HG03095 (cell line): ENCODE measurements around the gene ELP2.
A peak's percentile ranks its signal among the peaks of the same experiment; 100 is the strongest.

Experiments used
- ATAC-seq: cut with Tn5 transposase; IDR thresholded peaks from one replicate; pipeline ENCODE4 v1.9.1; 2021; ENCODE audit warnings: moderate library complexity; ENCODE audit not compliant: unreplicated experiment

ELP2 gene

DNA sequence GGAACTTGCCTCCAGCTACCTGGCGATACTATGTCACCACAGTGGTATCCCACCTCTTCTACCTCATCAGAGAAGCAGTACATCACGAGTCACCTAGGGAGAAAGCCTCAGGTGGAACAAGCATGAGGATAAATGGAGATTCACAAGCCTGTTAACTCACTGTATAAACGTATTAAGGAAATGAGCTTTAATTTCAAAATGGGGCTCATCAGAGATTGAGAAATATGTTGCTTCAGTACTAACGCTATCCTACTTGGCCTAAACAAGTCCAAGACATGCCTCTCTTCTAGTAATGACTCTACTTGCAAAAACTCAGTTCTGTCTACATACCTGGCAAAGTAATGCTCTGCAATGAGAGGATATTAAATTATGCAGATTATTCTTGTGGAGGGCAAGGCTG is 4.9 kb upstream of the ELP2 start:
- ATAC-seq = no peak

DNA sequence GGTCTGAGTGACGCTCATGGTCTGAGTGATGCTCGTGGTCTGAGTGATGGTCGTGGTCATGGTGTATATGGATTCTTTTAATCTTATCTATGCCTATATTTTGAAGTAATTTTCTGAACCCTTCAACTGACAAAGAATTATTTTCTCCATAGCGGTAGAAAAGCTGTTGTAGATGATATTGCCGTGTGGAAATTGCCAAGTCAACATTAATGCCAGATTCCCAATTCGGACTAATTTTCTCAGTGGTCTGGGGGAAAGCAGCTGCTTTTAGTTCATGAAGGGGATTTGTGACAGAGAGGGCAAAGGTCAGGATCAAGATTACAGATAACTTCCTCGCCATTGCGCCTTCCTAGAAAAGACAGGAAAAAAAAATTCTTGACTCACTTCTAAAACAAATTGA is 3.0 kb upstream of the ELP2 start:
- no peak for ATAC-seq

DNA sequence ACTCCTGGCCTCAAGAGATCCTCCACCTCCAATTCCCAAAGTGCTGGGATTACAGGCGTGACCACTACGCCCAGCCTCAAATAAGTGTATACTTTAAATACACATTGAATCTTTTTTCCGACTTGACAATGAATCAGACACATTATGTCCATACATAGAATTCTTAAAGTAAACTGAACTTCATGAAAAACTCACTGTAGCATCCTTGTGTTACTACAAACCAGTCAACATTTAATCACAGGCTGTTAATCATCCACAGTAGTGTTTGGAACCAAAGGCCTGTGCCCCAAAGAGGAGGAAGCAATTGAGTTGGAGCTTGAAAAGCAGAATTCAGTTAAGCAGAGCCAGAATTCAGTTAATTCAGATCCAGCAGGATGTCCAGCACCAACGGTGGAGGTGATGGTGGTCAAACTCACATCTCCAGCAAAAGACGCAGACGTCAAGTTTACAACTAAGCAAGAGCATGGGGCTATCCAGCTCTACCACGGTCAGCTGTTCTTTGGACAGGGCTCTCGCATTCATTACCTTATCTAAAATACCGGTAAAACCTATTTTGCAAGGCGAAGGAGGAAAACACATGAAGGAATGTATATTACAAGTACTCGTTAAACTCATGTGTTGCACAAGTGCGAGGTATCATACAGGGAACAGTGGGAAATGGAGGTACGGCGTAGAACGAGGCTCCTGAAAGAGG is 1.7 kb upstream of the ELP2 start:
- ATAC-seq = no peak

DNA sequence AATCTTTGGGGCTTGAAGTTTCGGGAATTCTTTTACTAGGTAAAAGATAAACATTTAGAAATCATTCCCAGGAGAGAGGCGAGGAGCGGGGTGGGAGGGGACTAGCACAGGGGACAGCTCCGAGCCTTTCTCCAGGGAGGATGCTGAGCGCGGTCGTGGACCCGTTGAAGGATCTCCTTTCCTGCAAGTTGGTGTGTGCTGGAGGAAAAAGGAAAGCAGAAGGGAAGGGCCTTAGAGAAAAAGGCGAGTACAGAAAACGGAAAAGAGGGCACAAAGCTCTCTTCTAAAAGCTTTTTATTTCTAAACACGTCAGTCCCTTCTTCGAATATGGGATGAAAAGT is 1.2 kb upstream of the ELP2 start:
- no peak for ATAC-seq

DNA sequence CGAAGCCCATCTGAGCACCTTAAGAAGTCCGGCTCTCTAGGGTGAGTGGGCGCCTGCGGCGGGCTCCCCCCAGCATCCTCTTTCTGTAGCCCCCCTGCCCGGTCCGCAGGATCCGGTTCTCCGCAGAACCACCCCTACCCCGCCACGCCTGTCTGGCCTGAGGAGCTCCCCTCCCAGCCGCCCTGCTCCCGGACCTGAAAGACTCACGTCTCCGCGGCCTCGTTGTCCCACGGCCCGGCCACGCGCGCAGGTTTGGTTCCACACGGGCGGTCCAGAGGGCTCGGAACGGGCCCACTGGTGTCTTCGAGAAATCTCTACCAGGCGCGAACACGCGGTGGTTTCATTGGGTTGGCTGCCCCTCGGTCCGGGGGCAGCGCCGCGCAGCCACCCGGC is 796 bp upstream of the ELP2 start:
- ATAC-seq = peak; percentile 6

DNA sequence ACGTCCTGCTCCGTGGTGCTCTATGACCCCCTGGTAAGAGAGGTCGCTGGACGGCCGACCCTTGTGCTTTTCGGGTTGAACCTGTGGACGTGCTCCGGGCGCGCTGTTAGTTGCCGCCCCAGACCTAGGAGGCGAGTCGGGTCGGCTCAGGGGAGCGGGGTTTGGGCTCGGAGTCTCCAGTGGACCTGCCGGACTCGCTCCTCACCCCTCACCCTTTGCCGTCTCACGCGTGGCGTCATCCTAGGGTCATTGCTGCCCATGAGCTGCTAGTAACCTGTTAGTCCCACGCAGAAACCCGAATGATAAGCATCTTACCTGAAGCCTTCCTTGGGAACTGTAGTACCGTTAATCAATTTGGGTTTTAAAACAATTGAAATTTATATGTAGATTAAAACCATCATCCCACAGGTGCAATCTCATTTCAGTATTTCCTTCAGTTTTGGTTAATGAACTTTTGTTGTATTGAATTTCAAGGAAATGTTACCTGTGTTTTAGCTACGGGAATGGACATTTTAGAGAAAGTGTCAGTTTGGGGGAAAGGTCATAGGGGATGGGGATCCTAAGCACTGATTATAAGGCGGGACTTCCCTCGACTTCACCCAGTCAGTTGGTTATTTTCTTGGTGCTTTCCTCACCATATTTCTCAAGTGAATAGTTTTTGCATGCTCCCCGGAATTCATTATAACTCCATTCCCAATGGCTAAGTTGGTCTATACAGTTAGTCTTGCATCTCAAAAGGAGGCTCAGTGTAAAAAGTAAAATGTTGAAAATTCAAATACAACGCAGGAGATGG is 536 bp downstream of the ELP2 start:
- ATAC-seq = peak; percentile 15

DNA sequence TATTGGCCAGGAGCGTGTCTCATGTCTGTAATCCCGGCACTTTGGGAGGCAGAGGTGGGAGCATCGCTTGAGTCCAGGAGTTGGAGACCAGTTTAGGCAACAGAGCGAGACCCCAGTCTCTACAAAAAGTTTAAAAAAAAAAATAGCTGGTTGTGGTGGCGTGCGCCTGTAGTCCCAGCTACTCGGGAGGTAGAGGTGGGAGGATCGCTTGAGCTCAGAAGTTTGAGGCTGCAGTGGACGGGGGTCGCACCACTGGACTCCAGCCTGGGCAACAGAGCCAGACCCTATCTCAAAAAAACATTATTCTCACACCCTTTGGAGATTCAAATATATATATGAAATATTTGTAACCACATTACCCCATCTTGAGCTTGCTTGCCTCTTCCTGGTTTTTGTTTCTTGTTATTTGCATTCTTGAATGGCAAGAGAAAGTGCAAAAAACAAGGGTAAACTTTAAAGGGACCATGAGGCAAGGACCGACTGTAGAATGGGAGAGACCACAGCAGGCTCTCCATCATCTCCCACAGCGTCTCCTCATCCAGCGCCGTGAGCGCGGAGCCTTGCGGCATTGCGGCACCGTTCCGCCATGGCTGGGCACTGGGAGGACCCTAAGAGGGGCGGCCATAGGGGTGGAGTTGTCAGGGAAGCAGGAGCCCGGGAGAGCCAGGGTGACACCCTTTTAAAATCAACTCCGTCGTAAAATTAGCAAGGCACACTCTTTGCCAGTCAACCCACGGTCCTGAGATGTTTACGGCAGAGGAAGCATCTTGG is 1.4 kb downstream of the ELP2 start:
- ATAC-seq = no peak

DNA sequence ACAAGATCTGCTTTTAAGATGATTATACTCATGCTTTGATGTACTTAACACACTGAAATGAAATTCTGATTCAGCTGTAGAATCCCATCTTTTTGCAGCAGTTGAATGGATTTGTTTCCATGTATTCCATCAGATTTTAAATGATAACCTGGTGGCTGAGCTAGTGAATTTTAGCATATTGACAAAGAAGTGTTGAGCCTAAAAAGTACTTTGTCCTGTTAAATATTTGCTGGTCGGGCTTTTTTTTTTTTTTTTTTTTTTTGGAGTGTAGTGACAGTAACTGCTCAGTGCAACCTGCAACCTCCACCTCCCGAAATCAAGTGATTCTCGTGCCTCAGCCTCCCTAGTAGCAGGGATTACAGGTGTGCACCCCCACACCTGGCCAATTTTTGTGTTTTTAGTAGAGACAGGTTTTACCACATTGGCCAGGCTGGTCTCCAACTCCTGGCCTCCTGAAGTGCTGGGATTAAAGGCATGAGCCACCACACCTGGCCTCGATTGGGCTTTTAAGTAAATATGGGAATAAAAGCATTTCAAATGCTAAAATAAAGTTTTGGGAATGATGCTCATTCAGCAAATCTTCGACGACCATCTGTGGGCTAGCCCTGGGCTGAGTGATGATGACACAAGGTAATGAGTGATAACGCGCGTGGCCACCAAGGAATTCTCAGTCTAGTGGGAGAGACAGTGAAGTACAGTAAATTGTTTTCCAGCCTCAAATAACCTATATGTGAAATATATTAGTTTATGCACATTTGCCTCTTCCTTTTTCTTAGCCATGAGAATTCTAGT is 2.2 kb downstream of the ELP2 start:
- no peak for ATAC-seq

DNA sequence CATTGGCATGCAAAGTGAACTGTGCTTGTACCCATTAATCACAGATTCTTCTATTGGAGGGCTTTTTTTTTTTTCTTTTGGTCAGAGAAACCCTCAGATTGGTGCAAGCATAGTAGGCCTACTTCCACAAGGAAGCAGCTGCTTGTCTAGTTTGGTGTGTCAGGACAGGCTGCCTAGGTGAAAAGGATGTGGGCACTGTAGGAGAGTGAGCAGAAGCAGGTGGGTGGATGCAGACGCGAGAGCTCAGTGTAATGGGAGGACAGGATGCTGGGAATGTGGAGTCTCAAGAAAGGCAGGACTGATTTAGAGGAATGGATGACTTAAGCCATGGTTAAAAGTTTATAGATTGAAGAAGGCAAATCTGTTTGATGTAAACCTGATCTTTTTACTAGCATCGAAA is 3.1 kb downstream of the ELP2 start:
- no peak for ATAC-seq

DNA sequence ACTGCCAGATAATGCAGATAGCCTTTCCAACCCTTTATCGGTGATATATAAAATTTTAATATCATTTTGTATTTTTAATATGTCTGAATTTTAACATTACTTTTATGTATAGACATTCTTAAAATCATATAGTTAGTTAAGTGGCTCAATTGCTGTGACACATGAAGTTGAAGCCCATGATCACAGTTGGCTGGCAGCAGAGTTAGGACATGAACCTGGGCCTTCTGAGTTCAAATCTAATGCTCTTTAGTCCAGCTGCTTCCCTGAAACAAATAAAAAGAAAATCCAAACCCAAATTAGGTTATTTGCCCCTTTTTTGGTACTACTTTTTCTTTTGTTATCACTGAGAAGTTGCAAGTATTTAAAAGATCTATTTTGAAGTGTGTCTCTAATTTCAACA is 5.6 kb downstream of the ELP2 start:
- ATAC-seq = no peak

DNA sequence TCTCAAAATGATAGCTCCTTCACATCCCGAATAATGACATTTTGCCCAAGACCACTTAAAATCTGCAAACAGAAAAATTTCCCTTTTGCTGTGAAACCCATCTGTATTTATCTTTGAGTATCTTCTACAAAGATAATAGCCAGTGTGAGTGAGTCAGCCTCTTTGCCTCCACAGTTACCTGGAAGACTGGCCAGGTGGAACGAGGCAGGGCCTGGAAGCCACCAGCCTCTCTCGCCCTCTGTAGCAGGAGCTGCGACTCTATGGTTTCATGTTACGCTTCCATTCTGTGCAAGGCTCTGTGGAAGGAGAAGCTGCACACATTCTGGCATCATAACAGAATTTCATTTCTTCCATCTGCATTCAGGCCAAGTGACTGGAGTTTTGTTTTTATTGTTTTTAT is 9.5 kb downstream of the ELP2 start:
- ATAC-seq = no peak

DNA sequence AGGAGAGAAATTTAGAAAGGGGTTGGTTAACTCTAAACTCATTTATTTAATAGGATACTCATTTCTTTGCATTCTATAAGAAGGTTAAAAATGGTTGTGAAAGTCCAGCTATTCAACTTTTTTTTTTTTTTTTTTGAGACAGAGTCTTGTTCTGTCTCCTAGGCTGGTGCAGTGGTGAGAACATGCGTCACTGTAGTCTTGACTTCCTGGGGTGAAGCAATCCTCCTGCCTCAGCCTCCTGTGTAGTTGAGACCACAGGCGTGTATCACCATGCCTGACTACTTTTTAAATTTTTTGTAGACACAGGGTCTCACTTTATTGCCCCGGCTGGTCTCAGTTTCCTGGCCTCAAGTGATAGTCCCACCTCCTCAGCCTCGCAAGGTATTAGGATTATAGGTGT is 11.9 kb downstream of the ELP2 start:
- ATAC-seq = no peak

DNA sequence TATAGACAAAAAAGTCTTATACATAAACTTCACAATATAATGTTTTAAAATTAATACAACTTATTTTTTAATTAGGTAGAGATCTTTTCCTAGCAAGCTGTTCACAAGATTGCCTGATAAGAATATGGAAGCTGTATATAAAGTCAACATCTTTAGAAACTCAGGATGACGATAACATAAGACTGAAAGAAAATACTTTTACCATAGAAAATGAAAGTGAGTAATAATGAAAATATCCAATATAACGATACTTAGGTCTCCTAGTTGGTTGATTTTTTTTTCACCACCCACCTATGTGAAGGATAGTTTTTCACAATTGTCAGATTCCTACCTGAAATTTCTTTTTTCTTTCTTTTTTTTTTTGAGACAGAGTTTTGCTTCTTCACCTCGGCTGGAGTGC is 13.1 kb downstream of the ELP2 start:
- ATAC-seq = no peak

DNA sequence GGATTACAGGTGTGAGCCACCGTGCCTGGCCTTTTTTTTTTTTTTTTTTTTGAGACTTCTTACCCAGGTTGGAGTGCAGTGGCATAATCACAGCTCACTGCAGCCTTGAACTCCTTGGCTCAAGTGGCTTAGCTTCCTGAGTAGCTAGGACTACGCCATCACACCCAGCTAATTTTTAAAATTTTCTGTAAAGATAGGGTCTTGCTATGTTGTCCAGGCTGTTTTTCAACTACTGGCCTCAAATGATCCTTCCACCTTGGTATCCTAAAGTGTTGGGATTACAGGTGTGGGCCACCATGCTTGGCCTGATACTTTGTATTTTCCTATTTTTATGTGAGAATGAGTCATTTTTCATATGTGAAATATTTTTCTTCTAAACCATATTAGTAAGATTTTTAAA is 13.7 kb downstream of the ELP2 start:
- ATAC-seq = no peak

DNA sequence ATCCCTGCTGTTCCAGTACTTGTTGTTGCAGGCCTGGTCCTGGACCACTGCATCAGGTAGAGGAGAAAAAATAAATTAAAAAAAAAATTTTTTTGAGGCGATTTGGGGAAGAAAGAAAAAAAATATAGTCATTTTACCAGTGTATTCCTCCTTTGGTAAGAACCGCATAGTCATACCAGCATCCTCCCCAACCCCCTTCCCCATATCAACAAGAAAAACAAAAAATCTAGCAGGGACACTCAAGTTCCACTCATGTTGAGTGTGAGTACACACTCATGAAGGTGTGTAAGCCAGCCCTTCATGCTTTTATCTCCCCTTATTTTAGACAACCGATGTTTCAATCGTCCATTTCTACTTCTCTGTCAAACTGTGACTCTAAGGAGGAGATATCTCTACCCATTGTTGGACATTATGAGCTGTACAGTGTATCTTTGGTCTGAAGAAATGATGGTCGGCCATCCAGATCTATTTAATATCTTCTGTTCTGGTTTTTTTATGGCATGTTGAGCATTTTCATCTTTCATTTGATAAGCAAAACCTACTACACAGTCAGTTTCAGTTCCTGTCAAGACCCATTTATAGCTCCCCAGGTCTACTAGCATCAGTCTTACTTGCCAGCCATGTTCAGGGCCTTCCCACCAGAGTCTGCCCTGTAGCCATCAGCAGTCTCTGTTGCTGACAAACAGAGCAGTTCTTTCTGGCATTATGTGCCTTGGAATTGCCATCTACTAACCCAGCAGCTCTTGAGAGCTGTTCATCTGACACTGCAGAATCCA is 20.0 kb downstream of the ELP2 start:
- peak; percentile 91 for ATAC-seq

DNA sequence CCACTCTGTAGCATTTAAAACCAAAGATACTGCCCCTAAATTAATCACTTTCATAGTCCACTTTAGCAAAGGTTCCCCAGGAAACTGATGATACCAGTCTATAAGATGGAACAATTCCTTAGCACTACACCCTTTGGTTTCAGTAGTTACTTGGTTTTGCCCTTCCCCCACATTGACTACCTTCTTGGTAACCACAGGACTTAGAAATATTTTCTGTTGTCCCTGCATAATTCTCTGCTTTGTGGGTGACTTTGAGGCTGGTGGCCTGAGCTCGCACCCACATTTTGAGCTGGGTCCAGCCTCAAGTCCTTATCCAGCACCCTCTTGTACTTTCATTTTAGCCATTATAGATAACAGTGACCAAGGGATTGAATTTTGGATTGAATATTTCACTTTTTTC is 23.1 kb downstream of the ELP2 start:
- ATAC-seq = no peak

DNA sequence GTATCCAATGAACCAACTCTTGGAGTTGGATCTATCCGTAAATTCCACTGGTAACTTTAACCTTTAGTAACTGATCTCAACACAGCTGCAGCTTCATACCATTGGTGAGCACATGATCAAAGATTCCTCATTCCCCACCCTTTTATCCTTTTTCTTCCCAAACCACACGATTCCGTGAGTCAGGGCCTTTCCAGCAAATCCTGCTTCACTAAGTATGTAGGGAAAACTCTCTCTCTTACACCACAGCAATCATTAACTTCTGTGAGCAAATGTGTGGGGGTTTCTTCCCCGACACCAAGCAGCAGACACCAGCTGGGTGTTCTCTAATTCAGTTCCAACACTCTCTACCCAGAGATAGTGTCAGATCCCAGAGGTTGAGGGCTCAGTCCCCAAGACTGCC is 23.5 kb downstream of the ELP2 start:
- no peak for ATAC-seq

DNA sequence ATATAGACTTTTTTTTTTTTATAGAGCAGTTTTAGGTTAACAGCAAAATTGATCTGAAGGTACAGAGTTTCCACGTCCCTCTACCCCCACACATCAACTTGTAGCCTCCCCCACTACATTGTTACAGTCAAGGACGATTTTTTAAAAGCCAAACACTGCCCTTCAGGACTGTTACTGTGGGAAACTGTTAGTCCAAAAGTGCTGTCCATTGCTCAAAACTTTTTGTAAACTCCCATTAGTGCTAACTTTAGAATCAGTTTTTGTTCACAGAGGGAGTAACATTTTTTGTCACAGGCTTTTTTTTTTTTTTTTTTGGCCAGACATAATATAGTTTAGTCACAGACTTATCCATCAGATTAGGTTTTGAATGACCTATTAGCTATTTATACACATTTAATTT is 24.1 kb downstream of the ELP2 start:
- ATAC-seq = no peak

DNA sequence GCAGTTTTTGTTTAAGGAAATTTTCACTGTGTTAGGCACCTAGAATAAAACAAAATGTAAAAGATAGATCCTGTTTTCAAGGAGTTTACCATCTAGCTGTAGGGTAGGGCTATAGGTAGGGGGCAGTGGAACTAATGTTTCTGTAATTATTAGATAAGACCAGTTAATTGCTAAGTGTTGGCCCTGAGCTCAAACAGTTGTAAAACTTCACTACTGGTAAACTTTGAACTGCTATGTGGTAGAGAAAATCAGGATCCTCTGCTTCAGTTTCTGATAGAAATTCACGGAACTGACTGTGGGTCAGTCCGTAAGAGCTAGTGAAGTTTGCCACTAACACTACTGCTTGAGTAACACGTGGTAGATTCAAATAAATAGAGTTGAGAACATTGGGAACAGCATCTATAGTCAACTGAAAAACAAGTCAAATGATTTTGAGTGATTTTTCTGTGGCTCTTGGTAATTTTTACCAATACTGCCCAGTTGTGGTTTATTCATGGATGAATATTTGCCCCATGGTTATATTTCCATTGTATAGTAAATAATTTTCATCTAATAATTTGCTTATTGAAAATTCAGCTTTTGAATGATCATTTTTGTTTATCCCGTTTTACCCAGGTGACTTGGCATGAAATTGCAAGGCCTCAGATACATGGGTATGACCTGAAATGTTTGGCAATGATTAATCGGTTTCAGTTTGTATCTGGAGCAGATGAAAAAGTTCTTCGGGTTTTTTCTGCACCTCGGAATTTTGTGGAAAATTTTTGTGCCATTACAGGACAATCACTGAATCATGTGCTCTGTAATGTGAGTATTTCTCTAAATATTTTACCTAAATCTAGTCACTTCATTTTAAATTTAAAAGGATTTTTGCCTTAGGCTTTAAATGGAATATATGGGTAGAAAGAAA is 26.4 kb downstream of the ELP2 start:
- no peak for ATAC-seq

DNA sequence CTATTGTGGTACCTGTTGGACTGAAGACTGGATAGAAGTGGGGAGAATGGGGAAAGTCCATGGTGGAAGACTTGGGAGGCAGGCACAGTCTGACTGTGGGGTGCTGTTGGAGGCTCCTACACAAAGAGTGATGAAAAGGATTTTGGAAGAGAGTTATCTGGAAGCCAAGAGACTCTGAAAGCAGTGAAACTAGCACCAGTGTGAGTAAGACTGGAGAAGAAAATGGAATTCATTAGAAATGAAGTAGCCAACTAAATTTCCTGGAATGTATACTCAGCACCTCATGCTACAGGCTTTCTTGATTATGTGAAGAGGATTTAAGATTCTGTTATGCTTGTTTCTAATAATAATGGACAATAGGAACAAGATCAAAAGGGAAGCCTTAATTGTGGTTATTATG is 27.7 kb downstream of the ELP2 start:
- no peak for ATAC-seq
